ENCODE results near the gene CRLF1.
A peak's percentile ranks its signal among the peaks of the same experiment; 100 is the strongest.
"Not testable (repeated sequence)": the region's sequence is repeated elsewhere in the genome, so short reads cannot be mapped to it uniquely, and the experiment has no call there.

CRLF1 gene

DNA sequence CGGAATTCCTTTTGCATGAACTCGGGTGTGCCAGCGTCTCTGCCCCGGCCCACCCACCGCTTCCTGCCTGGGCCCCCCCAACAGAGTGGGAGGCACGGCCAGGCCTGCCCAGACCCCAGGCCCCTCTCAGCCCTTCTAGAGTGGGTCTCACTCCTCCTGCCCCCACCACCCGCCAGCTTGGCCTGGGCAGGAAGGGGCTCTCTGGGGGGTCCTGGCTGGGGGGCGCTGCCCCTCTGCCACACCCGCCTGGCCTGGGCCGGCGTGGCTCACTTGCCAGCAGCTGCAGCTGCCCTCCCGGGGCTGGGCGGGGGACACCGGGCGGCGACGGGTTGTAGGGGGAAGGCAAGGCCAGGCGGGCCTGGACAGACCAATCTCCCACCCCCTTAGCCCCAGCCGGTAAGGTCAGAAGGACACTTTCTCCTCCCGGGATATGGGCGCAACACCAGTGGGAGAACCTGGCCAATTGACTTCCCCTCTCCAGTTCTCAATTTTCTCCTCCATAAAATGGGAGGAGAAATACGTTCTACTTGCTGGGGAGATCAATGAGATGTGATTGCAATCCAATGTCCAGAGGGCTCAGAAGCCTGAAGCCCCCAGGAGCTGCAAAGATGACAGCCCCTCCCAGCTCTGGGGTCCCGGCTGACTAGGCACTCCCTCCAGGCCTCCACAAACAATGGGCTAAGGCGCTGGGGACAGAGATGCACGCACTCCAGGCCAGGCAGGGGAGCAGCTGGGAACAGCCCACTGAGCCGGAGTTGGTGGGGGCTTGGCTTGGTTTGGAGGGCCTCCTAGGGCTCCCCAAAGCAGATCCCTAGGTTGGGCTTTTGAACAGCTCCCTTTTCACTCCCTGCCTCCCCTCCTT, 2.4 kb downstream of the CRLF1 start:
- H3K27me3 Mint-ChIP-seq (ENCODE audit: low read depth, poor library complexity): peaks cover 81% of the 10 kb centered on the region
- H3K4me1 Mint-ChIP-seq: peaks cover 35% of the 10 kb centered on the region
- no peaks in the 10 kb centered on the region for H3K36me3 Mint-ChIP-seq (ENCODE audit: low read depth)
- TF ChIP-seq, protein P1, sequence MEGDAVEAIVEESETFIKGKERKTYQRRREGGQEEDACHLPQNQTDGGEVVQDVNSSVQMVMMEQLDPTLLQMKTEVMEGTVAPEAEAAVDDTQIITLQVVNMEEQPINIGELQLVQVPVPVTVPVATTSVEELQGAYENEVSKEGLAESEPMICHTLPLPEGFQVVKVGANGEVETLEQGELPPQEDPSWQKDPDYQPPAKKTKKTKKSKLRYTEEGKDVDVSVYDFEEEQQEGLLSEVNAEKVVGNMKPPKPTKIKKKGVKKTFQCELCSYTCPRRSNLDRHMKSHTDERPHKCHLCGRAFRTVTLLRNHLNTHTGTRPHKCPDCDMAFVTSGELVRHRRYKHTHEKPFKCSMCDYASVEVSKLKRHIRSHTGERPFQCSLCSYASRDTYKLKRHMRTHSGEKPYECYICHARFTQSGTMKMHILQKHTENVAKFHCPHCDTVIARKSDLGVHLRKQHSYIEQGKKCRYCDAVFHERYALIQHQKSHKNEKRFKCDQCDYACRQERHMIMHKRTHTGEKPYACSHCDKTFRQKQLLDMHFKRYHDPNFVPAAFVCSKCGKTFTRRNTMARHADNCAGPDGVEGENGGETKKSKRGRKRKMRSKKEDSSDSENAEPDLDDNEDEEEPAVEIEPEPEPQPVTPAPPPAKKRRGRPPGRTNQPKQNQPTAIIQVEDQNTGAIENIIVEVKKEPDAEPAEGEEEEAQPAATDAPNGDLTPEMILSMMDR (IDR thresholded peaks at IDR 0.05): no peak
- no peaks in the 10 kb centered on the region for H3K9me3 Mint-ChIP-seq
- DNase-seq: no peak
- H3K27ac Mint-ChIP-seq: no peak overlapping the region
- no peak overlapping the region for H3K4me3 Mint-ChIP-seq

DNA sequence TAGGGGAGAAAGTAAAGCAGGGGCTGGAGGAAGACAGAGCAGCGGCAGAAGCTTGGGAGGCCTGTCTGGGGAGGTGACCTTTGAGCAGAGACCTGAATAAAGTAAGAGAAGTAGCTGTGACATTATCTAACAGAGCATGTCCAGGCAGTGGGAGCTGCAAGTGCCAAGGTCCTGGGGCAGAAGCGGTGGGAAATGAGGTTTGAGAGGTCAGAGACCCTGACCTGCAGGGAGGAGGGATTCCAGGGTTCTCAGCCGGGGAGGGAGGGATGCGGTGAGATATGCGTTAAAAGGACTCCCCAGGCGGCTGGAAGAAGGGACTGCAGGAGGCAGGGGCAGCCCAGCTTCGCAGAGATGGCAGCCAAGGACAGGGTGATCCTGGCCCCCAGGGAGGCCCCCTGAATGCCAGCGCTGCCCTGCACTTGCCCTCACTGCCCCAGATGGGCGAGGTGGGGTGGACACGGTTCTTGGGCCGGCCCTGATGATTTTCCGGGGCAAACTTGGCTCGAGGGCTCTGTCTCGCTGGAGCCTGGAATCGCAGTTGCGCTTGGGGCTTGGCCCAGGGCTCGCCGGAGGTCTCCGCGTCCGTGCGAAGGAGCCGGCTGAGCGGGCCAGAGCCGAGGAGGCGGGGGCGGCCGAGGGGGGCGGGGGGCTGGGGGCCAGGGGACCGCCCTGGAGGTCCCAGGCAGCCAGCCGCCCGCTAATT, 3.2 kb downstream of the CRLF1 start:
- Mint-ChIP-seq H3K9me3 (no peaks in the 10 kb centered on the region), H3K4me3 (peak overlapping the region; percentile 22), H3K4me1 (peaks cover 29% of the 10 kb centered on the region), H3K27ac (no peak overlapping the region), H3K36me3 (ENCODE audit: low read depth) (no peaks in the 10 kb centered on the region), H3K27me3 (ENCODE audit: low read depth, poor library complexity) (peaks cover 73% of the 10 kb centered on the region)
- DNase-seq: peak; percentile 52
- TF ChIP-seq, protein P1 (IDR thresholded peaks at IDR 0.05): peak; percentile 34

DNA sequence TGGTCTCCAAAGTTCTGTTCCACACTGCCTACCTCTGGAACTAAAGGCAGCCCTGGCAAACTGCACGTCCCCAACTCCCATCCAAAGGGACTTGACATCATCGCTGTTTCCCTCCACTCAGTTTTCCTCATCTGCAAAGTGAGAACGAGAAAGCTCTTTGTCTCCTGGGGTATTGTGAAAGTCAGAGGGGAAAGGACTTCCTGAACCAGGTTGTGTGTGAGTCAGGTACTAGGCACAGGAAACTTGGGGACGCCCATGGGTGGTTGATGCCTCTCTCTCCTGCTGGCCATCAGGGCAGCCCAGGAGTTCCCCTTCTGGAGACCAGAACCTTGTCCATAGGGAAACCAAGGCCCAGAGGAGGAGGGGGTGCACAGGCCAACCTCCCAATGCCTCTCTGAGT, 4.7 kb downstream of the CRLF1 start:
- no peaks in the 10 kb centered on the region for H3K36me3 Mint-ChIP-seq (ENCODE audit: low read depth)
- no peak for DNase-seq
- H3K27me3 Mint-ChIP-seq (ENCODE audit: low read depth, poor library complexity): peaks cover 57% of the 10 kb centered on the region
- H3K9me3 Mint-ChIP-seq: no peaks in the 10 kb centered on the region
- H3K4me1 Mint-ChIP-seq: peaks cover 32% of the 10 kb centered on the region
- TF ChIP-seq, protein P1 (IDR thresholded peaks at IDR 0.05): no peak
- no peak overlapping the region for H3K4me3 Mint-ChIP-seq
- no peak overlapping the region for H3K27ac Mint-ChIP-seq

DNA sequence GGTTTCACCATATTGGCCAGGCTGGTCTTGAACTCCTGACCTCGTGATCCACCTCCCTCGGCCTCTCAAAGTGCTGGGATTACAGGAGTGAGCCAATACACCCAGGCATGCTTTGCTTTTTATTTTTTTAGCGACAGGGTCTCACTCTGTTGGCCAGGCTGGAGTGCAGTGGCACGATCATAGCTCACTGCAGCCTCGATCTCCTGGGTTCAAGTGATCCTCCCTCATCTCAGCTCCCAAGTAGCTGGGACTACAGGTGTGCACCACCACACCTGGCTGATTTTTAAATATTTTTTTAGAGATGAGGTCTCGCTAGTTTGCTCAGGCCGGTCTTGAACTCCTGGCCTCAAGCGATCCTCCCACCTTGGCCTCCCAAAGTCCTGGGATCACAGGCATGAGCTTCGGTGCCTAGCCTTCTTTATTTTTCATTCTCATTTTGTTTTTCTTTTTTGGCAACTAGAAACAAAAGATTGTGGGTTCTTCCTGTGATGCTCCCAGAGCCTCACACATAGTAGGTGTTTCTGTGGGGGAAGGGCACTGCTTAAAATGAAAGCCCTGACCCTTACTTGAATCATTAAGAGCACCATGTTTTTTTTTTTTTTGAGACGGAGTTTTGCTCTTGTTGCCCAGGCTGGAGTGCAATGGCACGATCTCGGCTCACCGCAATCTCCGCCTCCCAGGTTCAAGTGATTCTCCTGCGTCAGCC, 5.8 kb downstream of the CRLF1 start:
- H3K36me3 Mint-ChIP-seq (ENCODE audit: low read depth); DNase-seq; H3K9me3 Mint-ChIP-seq; H3K4me3 Mint-ChIP-seq; H3K27ac Mint-ChIP-seq: not testable (repeated sequence)
- H3K27me3 Mint-ChIP-seq (ENCODE audit: low read depth, poor library complexity): peaks cover 55% of the 10 kb centered on the region
- H3K4me1 Mint-ChIP-seq: peaks cover 42% of the 10 kb centered on the region

DNA sequence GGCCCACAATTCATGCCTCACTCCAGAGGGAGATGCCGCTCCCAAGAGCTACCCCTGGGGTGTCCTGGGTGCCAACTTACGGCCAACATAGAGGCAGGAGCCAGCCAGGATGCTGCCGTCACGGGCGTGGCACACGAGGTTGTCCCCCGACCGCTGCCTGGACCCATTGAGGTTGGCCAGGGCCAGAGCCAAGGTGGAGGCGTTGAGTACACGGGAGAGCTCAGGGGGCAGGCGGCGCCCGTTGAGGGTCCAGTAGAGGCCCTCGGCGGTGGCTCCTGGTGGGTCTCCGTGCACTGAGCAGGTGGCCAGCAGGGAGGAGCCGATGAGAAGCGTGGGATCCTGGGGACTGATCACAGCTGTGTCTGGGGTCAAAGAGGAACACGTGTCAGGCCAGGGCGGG, 7.1 kb downstream of the CRLF1 start:
- TF ChIP-seq, protein P1 (IDR thresholded peaks at IDR 0.05): no peak
- H3K4me3 Mint-ChIP-seq: no peak overlapping the region

More for the DNA sequence above, 7.1 kb downstream of the CRLF1 start:
- Mint-ChIP-seq H3K4me1 (peaks cover 43% of the 10 kb centered on the region), H3K36me3 (ENCODE audit: low read depth) (no peaks in the 10 kb centered on the region), H3K27me3 (ENCODE audit: low read depth, poor library complexity) (peaks cover 41% of the 10 kb centered on the region), H3K27ac (no peak overlapping the region), H3K9me3 (no peaks in the 10 kb centered on the region)
- DNase-seq: no peak
